Adrenal gland (tissue), 12 donors: ENCODE measurements around the gene SLC5A1. TPM values are rescaled to one million over a fixed set of nuclear protein-coding genes. Genes with fewer than 3 reads are reported as not detected.
"Not testable (repeated sequence)": the region's sequence is repeated elsewhere in the genome, so short reads cannot be mapped to it uniquely, and the experiment has no call there.

Experiments
- DNase-seq, 7 donors: peaks; one replicate each; pipeline ENCODE4 v3.0.0-alpha.2; 2019 to 2020
- H3K27ac ChIP-seq, 5 donors: fragments of 200-600 bp; sonication (generic) in 4 of 5; 1 replicate in 3 of 5; 2 replicates in 2 of 5; pipeline versions ENCODE4 v1.5.1 to v1.8.0; 2016 to 2020; ENCODE audit warnings: mild to moderate bottlenecking in 1 of 5
- H3K27me3 ChIP-seq: fragments of 200-600 bp; 2 replicates; pipeline ENCODE4 v1.8.0; 2021
- H3K36me3 ChIP-seq, 2 donors: fragments of 200-600 bp; replicated peaks in 1 of 2; 1 replicate in 1 of 2; 2 replicates in 1 of 2; pipeline versions ENCODE4 v1.5.1 to v1.8.0; 2018 to 2022
- H3K4me1 ChIP-seq, 2 donors: fragments of 200-600 bp; replicated peaks in 1 of 2; 1 replicate in 1 of 2; 2 replicates in 1 of 2; pipeline versions ENCODE4 v1.5.1 to v1.8.0; 2018 to 2021
- H3K4me3 ChIP-seq, 4 donors: fragments of 200-600 bp; sonication (generic) in 3 of 4; one replicate each; pipeline ENCODE4 v1.5.1; 2016 to 2018
- H3K9me3 ChIP-seq, 3 donors: fragments of 200-600 bp; sonication (generic) in 1 of 3; replicated peaks in 1 of 3; 1 replicate in 2 of 3; 2 replicates in 1 of 3; pipeline versions ENCODE4 v1.5.1 to v1.8.0; 2016 to 2021
- POLR2A ChIP-seq, 2 donors: fragments of 450-650 bp; IDR thresholded peaks; one replicate each; pipeline ENCODE4 v1.6.1; 2017; ENCODE audit warnings: antibody characterized with exemption in 2 of 2, mild to moderate bottlenecking in 2 of 2, moderate library complexity in 1 of 2
- WGBS, 4 donors: extraction: QIAGEN DNeasy Blood & Tissue Kit in 2 of 4; methylation state at CpG; one replicate each; pipeline versions ENCODE4 v1.1.5 to v1.1.7; 2013 to 2017; 5-methylcytosine and 5-hydroxymethylcytosine counted together
- intact Hi-C, 2 donors: fragments of 100-400 bp; cut with DNase I; formaldehyde crosslinking; loops; one replicate each; pipeline versions ENCODE4 v1.14.1 to v1.15.0; 2022 to 2023
- polyA plus RNA-seq, 3 donors: library from polyadenylated mRNA; stranded (reverse); fragments of 200-250 nt in 2 of 3; fragments of 350-450 nt in 1 of 3; fragmentation: Illumina TruSeq in 1 of 3; extraction: RNeasy Lipid Tissue Mini Kit (QIAGEN cat#74804) in 1 of 3; gene quantifications; one replicate each; pipeline ENCODE4 v1.2.3, GENCODE V29; 2013 to 2014
- total RNA-seq, 9 donors: library from RNA; depleted of rRNA in 4 of 9; stranded (reverse); fragments of >200 nt in 4 of 9; fragments of 120-200 nt in 1 of 9; fragmentation: NEBNext Ultra II Directional in 1 of 9; extraction: Animal tissue kit (Norgen Biotek cat#: 25700) in 1 of 9; gene quantifications; one replicate each; pipeline versions ENCODE4 v1.1.0 to v1.2.4, GENCODE V29; 2013 to 2023
- TF ChIP-seq, protein P1 (sequence below), 6 experiments: fragments of 450-650 bp in 4 of 6; fragments of 200-600 bp in 2 of 6; sonication (generic) in 1 of 6; IDR thresholded peaks; 1 replicate in 5 of 6; 2 replicates in 1 of 6; pipeline versions ENCODE4 v1.5.1 to v1.8.0; 2016 to 2021; ENCODE audit warnings: antibody characterized with exemption in 6 of 6, mild to moderate bottlenecking in 2 of 6, moderate library complexity in 1 of 6
- donor health status: healthy with polysubstance abuse.
- donor health status: Bipolar disorder and iron deficiency.
- donor health status: DM: yes; HTN: yes; CAD: no.
- donor health status: DM: no; HTN: no; CAD: no.
- donor health status: DM: no; HTN: no; CAD: no.
- donor health status: DM: yes; HTN: yes; CAD: no.

Gene SLC5A1
- total and polyA plus RNA-seq, 12 donors: under 0.01 to 0.04 TPM; not detected in 10

DNA sequence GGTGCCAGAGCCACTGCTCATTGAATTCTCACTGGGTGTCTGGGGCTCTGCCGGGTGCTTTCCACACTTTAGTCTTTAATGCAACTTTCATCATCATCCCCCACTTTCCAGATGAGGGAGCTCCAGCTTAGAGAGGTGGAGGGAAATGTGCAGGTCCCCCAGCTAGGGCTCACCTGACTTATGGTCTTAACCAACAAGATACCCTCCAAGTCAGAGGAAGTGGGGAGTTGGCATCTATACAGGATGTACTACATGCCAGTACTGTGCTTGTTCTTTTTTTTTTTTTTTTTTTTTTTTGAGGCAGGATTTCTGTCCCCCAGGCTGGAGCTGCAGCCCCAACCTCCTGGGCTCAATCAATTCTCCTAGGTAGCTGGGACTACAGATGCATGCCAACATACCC, 89.7 kb downstream of the SLC5A1 start:
- H3K36me3 ChIP-seq: no peaks in the 10 kb centered on the region
- intact Hi-C loops: no loop called here
- TF ChIP-seq, protein P1, sequence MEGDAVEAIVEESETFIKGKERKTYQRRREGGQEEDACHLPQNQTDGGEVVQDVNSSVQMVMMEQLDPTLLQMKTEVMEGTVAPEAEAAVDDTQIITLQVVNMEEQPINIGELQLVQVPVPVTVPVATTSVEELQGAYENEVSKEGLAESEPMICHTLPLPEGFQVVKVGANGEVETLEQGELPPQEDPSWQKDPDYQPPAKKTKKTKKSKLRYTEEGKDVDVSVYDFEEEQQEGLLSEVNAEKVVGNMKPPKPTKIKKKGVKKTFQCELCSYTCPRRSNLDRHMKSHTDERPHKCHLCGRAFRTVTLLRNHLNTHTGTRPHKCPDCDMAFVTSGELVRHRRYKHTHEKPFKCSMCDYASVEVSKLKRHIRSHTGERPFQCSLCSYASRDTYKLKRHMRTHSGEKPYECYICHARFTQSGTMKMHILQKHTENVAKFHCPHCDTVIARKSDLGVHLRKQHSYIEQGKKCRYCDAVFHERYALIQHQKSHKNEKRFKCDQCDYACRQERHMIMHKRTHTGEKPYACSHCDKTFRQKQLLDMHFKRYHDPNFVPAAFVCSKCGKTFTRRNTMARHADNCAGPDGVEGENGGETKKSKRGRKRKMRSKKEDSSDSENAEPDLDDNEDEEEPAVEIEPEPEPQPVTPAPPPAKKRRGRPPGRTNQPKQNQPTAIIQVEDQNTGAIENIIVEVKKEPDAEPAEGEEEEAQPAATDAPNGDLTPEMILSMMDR (IDR thresholded peaks at IDR 0.05): no peak
- TF ChIP-seq POLR2A (IDR thresholded peaks at IDR 0.05): no peak
- no peaks in the 10 kb centered on the region for H3K9me3 ChIP-seq
- no peak for DNase-seq
- H3K27ac ChIP-seq: no peak overlapping the region
- H3K4me1 ChIP-seq: no peaks in the 10 kb centered on the region
- no peak overlapping the region for H3K4me3 ChIP-seq
- 67 to 86% (median 82%) methylated on average over 1 of the region's 1 CpG for WGBS, 4 donors
- H3K27me3 ChIP-seq: no peaks in the 10 kb centered on the region

DNA sequence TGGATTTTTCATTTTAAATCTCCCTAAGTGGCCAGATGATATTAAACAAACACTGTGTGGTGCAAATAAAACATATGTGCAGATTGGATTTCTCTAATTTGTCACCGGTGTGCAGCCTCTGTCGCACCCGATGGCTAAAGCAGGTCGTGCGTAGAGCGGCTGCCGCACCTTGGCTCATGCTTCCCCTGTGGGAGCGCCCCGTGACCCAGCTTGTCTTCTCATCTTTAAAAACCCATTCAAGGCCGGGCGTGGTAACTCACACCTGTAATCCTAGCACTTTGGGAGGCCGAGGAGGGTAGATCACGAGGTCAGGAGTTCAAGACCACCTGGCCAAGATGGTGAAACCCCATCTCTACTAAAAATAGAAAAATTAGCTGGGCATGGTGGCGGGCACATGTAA, 91.7 kb downstream of the SLC5A1 start:
- H3K36me3 ChIP-seq, H3K27me3 ChIP-seq, intact Hi-C loops, H3K4me3 ChIP-seq, DNase-seq, H3K27ac ChIP-seq, H3K4me1 ChIP-seq, H3K9me3 ChIP-seq: not testable (repeated sequence)
- 72 to 89% (median 84%) methylated on average over 13 to 14 of the region's 14 CpGs for WGBS, 4 donors

DNA sequence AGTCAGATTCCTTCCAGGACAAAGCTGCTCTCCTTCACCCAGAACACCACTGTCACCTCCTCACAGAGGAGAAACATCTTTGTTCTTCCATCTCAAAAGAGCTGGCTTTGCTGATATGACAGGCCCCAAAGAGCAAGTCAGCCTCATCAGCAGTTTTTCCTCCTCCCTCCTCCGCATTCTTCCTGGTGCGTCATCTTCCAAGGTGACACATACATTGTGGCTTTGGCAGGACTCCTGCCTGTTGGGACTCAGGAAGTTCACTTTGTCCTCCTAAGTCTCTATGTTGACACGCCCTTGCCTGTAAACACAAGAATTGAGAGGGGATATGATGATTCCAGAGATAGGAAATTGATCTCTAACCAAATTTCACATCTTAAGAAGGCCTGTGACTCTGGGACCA, 92.9 kb downstream of the SLC5A1 start:
- WGBS, 4 donors: 58 to 77% (median 68%) methylated on average over 3 of the region's 3 CpGs
- intact Hi-C loops, DNase-seq, H3K27me3 ChIP-seq, H3K4me1 ChIP-seq, H3K4me3 ChIP-seq, H3K27ac ChIP-seq, H3K36me3 ChIP-seq, H3K9me3 ChIP-seq: not testable (repeated sequence)

DNA sequence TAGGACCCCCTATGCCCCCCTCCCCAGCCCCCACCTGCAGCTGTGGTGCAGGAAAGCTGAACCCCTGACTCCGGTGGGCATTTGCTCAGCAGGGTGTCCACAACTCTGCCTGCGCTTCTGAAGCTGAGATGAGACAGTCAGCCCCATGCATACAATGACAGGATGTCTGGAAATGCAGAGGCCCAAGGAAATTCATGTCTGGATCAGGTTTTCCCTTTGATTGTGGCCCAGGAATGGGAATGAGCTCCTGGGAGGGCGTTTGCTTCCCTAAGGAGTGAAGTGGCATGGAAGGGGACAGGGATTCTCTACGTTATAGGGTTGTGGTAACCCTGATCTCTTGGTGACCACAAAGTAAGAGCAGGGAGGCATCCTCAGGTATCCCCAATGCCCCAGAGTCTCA, 93.8 kb downstream of the SLC5A1 start:
- H3K27me3 ChIP-seq, DNase-seq, H3K4me1 ChIP-seq, H3K9me3 ChIP-seq, intact Hi-C loops, H3K36me3 ChIP-seq, H3K27ac ChIP-seq, H3K4me3 ChIP-seq: not testable (repeated sequence)
- 62 to 90% (median 73%) methylated on average over 2 to 4 of the region's 4 CpGs for WGBS, 4 donors

DNA sequence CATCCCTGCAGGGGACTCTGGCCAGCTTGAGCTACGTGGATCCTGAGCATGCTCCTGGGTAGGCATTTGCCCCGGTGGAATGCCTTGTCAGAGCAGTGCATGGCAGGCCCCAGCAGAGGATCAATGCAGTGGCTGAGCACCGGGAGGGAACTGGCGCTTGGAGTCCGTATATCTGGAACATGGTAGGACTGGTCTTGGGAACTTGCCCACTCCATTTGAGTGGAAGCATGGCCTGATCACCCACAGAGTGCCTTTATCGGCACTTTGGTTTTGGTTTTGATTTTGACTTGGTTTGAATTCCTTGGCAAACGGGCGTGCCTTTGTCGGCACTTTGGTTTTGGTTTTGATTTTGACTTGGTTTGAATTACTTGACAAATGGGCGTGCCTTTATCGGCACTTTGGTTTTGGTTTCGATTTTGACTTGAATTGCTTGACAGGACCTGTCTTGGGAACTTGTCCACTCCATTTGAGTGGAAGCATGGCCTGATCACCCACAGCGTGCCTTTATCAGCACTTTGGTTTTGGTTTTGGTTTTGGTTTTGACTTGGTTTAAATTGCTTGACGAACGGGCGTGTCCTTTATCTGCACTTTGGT, 94.8 kb downstream of the SLC5A1 start:
- H3K4me3 ChIP-seq: peak overlapping the region in 1 of 4 donors; percentile 35
- peak in 2 of 7 donors; percentile 20 to 74 for DNase-seq
- WGBS, 4 donors: 54 to 70% (median 68%) methylated on average over 11 to 16 of the region's 16 CpGs
- H3K36me3 ChIP-seq, H3K9me3 ChIP-seq, H3K27me3 ChIP-seq, intact Hi-C loops, H3K4me1 ChIP-seq: not testable (repeated sequence)
- peak overlapping the region in 1 of 5 donors; percentile 71 for H3K27ac ChIP-seq

DNA sequence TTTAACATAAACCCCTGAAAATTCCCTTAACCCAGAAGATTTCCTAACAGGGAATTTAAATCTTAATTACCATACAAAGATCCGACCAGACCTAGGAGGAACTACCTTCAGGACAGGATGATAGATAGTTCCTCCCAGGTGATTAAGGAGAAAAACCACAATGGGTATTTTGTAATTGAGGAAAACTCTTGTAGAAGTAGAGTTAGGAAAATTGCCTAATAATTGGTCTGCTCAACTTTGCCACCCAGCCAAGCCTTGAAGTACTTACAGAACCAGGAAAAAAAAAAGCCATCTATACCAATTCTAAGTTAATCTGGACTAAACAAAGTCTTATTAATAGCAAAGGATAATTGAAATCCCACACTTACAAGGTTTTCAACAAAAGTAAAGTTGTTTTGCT, 95.5 kb downstream of the SLC5A1 start:
- H3K9me3 ChIP-seq, intact Hi-C loops, H3K4me1 ChIP-seq, DNase-seq, H3K27me3 ChIP-seq, H3K27ac ChIP-seq, H3K36me3 ChIP-seq: not testable (repeated sequence)
- peak overlapping the region in 1 of 4 donors; percentile 35 for H3K4me3 ChIP-seq
- 53 to 66% (median 58%) methylated on average over 1 of the region's 1 CpG for WGBS, 4 donors

DNA sequence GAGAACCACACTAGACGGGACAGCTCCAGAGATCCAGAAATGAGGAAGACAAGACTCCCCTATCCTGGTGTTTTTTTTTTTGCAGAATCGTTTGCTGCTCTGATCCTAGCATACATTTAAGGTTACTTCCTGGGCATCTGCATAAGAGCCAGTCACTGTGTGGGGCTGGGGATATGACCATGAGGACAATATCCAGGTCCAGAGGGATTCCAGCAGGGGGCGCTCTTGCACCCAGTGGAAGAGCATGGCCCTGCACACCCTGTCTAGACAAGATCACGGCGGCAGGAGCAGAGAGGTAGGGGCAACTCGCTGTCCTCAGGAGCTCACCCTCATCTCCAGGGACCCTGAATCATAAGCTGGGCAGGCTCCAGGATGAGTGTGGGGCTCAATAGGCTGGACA, 97.6 kb downstream of the SLC5A1 start:
- H3K36me3 ChIP-seq, H3K9me3 ChIP-seq, H3K27me3 ChIP-seq, intact Hi-C loops, H3K27ac ChIP-seq, H3K4me1 ChIP-seq, H3K4me3 ChIP-seq, DNase-seq: not testable (repeated sequence)
- 40 to 42% (median 40%) methylated on average over 2 to 6 of the region's 6 CpGs; no CpG with 5 or more reads in 1 of the 4 donors for WGBS, 4 donors
- TF ChIP-seq, protein P1 (IDR thresholded peaks at IDR 0.05): peak in 2 of 6 experiments; percentile 11 to 31
